Measurements from ENCODE around the gene HNF4A.

The HNF4A gene

GRCh38 chr20:44461142-44461802 lies 105.8 kb downstream of the HNF4A start:
- Histone ChIP-seq H3K9me3 (ENCODE audit: low read length) (no peaks in the 10 kb centered on the region), H3K79me2 (ENCODE audit: insufficient read depth, low read length) (no peaks in the 10 kb centered on the region), H4K20me1 (ENCODE audit: insufficient read depth, low read length) (no peaks in the 10 kb centered on the region), H3K27me3 (ENCODE audit: insufficient read depth, low read length) (0 out of 2 replicates have a peak, but pooled peaks cover 5% of the 10 kb centered on the region), H3K27ac (ENCODE audit: low read depth, low read length, poor library complexity, severe bottlenecking) (no peak overlapping the region), H3K4me1 (ENCODE audit: insufficient read depth, low read length, severe bottlenecking) (no peaks in the 10 kb centered on the region), H3K4me3 (ENCODE audit: low read depth, low read length, poor library complexity, severe bottlenecking) (no peak overlapping the region), H3K9ac (ENCODE audit: low read length) (no peak overlapping the region), H3K9me2 (ENCODE audit: low read depth, low read length) (no peaks in the 10 kb centered on the region), H3F3A (ENCODE audit: insufficient read depth, low read length) (no peaks in the 10 kb centered on the region), H3K36me3 (ENCODE audit: insufficient read depth, low read length) (no peaks in the 10 kb centered on the region), H3K4me2 (ENCODE audit: low read length) (no peak overlapping the region), H2AFZ (ENCODE audit: low read length) (no peak overlapping the region)
- TF ChIP-seq, protein P1, sequence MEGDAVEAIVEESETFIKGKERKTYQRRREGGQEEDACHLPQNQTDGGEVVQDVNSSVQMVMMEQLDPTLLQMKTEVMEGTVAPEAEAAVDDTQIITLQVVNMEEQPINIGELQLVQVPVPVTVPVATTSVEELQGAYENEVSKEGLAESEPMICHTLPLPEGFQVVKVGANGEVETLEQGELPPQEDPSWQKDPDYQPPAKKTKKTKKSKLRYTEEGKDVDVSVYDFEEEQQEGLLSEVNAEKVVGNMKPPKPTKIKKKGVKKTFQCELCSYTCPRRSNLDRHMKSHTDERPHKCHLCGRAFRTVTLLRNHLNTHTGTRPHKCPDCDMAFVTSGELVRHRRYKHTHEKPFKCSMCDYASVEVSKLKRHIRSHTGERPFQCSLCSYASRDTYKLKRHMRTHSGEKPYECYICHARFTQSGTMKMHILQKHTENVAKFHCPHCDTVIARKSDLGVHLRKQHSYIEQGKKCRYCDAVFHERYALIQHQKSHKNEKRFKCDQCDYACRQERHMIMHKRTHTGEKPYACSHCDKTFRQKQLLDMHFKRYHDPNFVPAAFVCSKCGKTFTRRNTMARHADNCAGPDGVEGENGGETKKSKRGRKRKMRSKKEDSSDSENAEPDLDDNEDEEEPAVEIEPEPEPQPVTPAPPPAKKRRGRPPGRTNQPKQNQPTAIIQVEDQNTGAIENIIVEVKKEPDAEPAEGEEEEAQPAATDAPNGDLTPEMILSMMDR (IDR thresholded peaks at IDR 0.05; ENCODE audit: low read length), result no peak; the same call in 1 of the 2 replicates
- no peak for TF ChIP-seq EZH2 (IDR thresholded peaks at IDR 0.05; ENCODE audit: borderline replicate concordance, low read length)

DNA sequence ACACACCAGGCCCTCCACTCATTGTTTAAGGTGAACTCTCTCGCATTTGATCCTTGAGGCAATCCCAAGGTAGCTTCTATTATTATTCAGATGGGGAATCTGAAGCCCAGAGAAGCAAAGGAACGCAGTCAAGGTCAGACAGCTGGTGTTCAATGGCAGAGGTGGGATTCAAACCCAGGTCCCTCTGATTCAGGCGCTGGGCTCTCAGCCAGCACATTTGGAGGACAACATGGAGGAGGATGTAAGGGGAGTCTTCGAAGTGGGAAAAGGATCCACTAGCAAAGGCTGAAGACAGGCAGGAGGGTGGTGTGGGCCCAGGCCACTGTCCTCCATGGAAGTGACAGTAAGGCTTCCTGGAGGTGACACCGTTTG lies 106.3 kb downstream of the HNF4A start:
- Histone ChIP-seq H3K4me2 (ENCODE audit: low read length) (no peak overlapping the region), H3K79me2 (ENCODE audit: insufficient read depth, low read length) (no peaks in the 10 kb centered on the region), H3K27ac (ENCODE audit: low read depth, low read length, poor library complexity, severe bottlenecking) (no peak overlapping the region), H3K4me1 (ENCODE audit: insufficient read depth, low read length, severe bottlenecking) (no peaks in the 10 kb centered on the region), H3F3A (ENCODE audit: insufficient read depth, low read length) (no peaks in the 10 kb centered on the region), H3K27me3 (ENCODE audit: insufficient read depth, low read length) (0 out of 2 replicates have a peak, but pooled peaks cover 5% of the 10 kb centered on the region), H3K9ac (ENCODE audit: low read length) (no peak overlapping the region), H2AFZ (ENCODE audit: low read length) (no peak overlapping the region), H3K9me2 (ENCODE audit: low read depth, low read length) (no peaks in the 10 kb centered on the region), H3K9me3 (ENCODE audit: low read length) (no peaks in the 10 kb centered on the region), H3K4me3 (ENCODE audit: low read depth, low read length, poor library complexity, severe bottlenecking) (no peak overlapping the region), H3K36me3 (ENCODE audit: insufficient read depth, low read length) (no peaks in the 10 kb centered on the region), H4K20me1 (ENCODE audit: insufficient read depth, low read length) (no peaks in the 10 kb centered on the region)
- TF ChIP-seq EZH2 (IDR thresholded peaks at IDR 0.05; ENCODE audit: borderline replicate concordance, low read length), result no peak
- TF ChIP-seq, protein P1 (IDR thresholded peaks at IDR 0.05; ENCODE audit: low read length), result no peak

- Histone ChIP-seq H3K4me2 (ENCODE audit: low read length) (no peak overlapping the region), H3K36me3 (ENCODE audit: insufficient read depth, low read length) (no peaks in the 10 kb centered on the region), H3K27me3 (ENCODE audit: insufficient read depth, low read length) (0 out of 2 replicates have a peak, but pooled peaks cover 5% of the 10 kb centered on the region), H3K4me1 (ENCODE audit: insufficient read depth, low read length, severe bottlenecking) (no peaks in the 10 kb centered on the region), H3K9me3 (ENCODE audit: low read length) (no peaks in the 10 kb centered on the region), H3F3A (ENCODE audit: insufficient read depth, low read length) (no peaks in the 10 kb centered on the region), H4K20me1 (ENCODE audit: insufficient read depth, low read length) (no peaks in the 10 kb centered on the region), H3K9ac (ENCODE audit: low read length) (no peak overlapping the region), H3K27ac (ENCODE audit: low read depth, low read length, poor library complexity, severe bottlenecking) (no peak overlapping the region), H3K9me2 (ENCODE audit: low read depth, low read length) (no peaks in the 10 kb centered on the region), H3K79me2 (ENCODE audit: insufficient read depth, low read length) (no peaks in the 10 kb centered on the region), H3K4me3 (ENCODE audit: low read depth, low read length, poor library complexity, severe bottlenecking) (no peak overlapping the region), H2AFZ (ENCODE audit: low read length) (no peak overlapping the region)
- TF ChIP-seq EZH2 (IDR thresholded peaks at IDR 0.05; ENCODE audit: borderline replicate concordance, low read length), result no peak
- TF ChIP-seq, protein P1 (IDR thresholded peaks at IDR 0.05; ENCODE audit: low read length), result no peak
These were observed 108.0 kb downstream of the HNF4A start for GRCh38 chr20:44463466-44463865.

Data from OCI-LY1 (cell line).